GM12874 (cell line): ENCODE measurements around the gene NELL1.

ENCODE experiments used
- TF ChIP-seq, protein P1 (sequence below): IDR thresholded peaks from 2 replicates; pipeline ENCODE4 v1.5.1; 2011; ENCODE audit warnings: low read depth, mild to moderate bottlenecking, control low read depth, low read length, moderate library complexity; ENCODE audit not compliant: insufficient read depth

NELL1 gene

GRCh38 chr11:21254055-21254454 is 584.7 kb downstream of the NELL1 start:
- TF ChIP-seq, protein P1, sequence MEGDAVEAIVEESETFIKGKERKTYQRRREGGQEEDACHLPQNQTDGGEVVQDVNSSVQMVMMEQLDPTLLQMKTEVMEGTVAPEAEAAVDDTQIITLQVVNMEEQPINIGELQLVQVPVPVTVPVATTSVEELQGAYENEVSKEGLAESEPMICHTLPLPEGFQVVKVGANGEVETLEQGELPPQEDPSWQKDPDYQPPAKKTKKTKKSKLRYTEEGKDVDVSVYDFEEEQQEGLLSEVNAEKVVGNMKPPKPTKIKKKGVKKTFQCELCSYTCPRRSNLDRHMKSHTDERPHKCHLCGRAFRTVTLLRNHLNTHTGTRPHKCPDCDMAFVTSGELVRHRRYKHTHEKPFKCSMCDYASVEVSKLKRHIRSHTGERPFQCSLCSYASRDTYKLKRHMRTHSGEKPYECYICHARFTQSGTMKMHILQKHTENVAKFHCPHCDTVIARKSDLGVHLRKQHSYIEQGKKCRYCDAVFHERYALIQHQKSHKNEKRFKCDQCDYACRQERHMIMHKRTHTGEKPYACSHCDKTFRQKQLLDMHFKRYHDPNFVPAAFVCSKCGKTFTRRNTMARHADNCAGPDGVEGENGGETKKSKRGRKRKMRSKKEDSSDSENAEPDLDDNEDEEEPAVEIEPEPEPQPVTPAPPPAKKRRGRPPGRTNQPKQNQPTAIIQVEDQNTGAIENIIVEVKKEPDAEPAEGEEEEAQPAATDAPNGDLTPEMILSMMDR: no peak

DNA sequence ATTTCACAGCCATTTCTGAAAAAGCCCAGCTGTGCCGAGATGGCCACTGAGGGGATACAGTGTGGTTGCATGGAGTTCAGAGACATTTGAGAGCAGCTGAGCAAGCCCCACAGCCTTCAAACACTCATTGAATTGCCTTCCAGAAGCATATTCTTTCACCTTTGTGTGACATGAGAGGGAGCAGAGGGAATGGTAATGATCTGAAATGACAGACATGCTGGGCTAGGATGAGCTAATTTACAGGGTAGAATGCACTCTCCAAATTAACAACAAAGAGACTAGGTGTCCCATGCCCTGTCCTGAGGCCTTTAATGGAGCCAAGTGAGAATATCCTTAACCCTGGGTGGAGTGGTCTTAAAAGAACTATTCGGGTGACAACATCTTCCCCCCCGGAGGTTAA is 585.4 kb downstream of the NELL1 start:
- TF ChIP-seq, protein P1: no peak

DNA sequence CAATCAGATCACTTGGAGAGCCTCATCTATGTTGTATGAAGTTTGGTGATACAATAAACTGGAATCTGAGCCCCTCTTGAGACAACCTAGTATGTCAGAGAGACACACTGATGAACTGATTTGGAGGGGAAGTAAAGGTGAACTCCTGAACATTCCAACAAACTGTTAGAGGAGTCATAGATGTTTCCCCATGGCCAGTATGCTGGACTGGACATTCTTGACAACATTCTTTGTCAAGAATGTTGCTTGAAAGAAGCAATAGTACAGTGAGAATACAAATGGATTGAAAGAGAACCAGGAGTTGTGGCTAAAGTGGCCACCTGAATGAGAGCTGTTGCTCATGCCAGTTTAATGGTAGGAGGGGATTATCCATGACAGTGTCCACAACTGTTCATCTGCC is 588.1 kb downstream of the NELL1 start:
- TF ChIP-seq, protein P1: no peak

DNA sequence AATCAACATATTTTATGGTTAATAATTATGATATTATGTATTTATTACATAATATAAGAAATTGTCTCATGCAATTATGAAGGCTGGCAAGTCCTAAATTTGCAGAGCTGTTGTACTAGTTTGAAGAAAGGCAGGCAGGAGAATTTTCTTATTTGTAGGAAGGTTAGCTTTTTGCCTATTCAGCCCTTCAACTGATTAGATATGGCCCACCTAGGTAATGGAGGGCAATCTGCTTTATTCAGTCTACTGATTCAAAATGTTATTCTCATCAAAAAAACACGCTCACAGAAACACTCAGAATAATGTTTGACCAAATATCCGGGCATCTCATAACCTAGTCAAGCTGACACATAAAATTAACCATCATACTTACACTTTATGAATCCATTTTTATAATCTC is 589.0 kb downstream of the NELL1 start:
- TF ChIP-seq, protein P1: no peak

DNA sequence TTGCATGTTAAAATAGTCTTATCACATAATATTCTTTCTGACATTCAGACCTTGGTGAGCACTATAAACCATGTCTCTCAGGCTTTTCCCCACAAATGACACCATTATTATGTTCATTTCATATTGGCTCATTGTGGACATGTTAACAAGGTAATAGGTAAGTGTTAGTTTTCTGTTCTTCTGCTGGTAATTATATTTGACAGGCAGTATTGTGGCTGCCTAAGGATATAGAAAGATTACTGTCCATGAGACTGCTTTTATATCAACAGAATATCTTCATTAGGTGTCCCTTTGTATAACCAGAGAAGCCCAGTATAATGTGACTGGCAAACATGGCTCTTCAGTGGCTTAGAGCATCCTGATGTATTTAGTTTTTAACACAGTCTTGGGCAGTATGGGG is 590.7 kb downstream of the NELL1 start:
- TF ChIP-seq, protein P1: no peak

- TF ChIP-seq, protein P1: no peak
Observed at GRCh38 chr11:21262992-21263391, 593.6 kb downstream of the NELL1 start.

DNA sequence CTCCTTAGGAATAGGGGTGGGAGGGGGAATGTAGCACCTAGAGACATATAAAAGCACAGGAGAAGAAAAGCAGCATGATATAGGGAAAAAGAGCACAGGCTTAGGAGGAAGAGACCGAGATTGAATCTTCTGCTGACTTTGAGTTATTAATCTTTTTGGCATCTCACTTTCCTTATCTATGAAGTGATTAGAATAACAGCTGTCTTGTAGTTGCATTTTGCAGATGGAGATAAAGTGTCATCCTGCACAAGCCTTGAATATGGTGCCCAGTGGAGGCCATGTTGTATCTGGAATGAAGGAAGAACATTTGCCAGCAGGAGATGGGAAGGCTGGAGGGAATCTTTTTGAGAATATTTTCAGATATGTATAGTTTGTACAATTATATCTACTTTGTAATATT is 594.7 kb downstream of the NELL1 start:
- TF ChIP-seq, protein P1: no peak

DNA sequence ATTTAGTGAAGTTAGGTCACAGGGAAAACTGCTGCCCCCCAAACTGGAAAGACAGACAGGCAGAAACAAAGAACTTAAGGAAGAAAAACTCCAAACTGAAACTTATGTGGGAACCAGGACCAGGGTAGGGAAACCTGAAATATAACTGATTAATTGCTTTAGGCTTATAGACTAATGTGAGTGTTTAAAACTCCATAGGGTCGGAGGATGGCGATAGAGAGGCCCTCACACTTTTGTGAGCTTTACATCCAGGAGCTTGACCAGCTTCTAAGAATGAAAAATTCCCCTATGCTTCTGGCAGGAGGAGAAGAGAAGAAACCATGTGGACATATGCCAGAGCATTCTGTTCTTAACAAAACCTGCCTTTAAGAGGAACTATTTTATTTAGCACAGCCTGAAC is 598.6 kb downstream of the NELL1 start:
- TF ChIP-seq, protein P1: no peak
